Effector CD4-positive, alpha-beta T cell (primary cell): ENCODE data around the gene FEN1.
A peak's percentile ranks its signal among the peaks of the same experiment; 100 is the strongest.

Experiments used
- DNase-seq: peaks from one replicate; pipeline ENCODE4 v3.0.0-alpha.2; 2020
- total RNA-seq: gene quantifications from one replicate; lab custom pipeline; 2026; lab: John Stamatoyannopoulos, UW

Gene FEN1, protein sequence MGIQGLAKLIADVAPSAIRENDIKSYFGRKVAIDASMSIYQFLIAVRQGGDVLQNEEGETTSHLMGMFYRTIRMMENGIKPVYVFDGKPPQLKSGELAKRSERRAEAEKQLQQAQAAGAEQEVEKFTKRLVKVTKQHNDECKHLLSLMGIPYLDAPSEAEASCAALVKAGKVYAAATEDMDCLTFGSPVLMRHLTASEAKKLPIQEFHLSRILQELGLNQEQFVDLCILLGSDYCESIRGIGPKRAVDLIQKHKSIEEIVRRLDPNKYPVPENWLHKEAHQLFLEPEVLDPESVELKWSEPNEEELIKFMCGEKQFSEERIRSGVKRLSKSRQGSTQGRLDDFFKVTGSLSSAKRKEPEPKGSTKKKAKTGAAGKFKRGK
- 10.5 reads per million, percentile 32 among the genes with 10 or more reads in this experiment for total RNA-seq

DNA sequence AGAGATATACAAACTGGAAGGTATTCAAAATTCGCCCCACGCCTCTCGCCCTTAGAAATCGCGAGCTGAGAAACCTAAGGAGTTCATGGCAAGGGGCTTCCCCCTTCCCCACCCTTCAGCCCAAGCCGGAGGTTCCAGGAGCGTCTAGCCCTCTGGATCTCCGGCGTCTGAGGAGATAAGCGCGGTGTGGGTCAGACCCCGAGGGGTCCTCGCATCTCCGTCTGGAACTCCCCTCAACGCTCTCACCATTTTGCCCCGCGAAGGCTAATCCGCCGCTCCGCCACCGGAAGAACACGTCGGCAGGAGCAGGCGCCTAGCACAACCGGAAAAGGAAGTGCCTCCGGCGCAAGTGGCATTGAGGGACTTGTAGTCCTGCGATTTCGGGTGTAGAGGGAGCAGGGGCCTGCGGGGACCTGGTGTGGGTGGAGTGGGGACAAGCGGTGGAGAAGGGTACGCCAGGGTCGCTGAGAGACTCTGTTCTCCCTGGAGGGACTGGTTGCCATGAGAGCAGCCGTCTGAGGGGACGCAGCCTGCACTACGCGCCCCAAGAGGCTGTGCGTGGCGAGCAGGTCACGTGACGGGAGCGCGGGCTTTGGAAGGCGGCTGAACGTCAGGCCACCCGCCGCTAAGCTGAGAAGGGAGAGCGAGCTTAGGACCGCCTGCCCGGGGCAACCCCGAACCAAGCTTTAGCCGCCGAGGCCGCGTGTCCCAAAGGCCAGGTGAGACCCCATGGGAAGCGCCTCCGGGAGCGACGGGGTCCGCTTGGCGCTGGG is at the start of gene FEN1, which contains the start of gene TMEM258:
Gene FEN1, plus strand, starts transcription at position 602 of the 773 bp plus-strand sequence. CDS start 2,451 bp downstream, outside the sequence.
Gene TMEM258, minus strand, starts transcription at position 290 of the 773 bp plus-strand sequence. Its CDS starts 41 bp downstream, at position 249.
- DNase-seq: peak; percentile 88

GRCh38 chr11:61743486-61744095 is 49.1 kb upstream of the FEN1 start:
- DNase-seq: no peak

DNA sequence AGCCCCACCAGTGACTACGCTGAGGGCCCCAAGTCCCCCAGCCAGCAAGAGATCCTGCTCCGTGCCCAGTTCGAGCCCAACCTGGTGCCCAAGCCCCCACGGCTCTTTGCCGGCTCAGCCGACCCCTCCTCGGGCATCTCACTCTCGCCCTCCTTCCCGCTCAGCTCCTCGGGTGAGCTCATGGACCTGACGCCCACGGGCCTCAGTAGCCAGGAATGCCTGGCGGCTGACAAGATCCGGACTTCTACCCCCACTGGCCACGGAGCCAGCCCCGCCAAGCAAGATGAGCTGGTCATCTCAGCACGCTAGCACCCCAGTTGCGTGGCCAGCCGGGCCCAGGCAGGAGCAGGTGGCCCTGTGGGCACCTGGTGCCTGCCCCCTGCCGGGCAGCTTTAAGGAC is 48.5 kb upstream of the FEN1 start:
- DNase-seq: no peak

GRCh38 chr11:61744609-61745156 is 48.0 kb upstream of the FEN1 start:
- DNase-seq: no peak

GRCh38 chr11:61745781-61746441 is 46.8 kb upstream of the FEN1 start:
- no peak for DNase-seq

GRCh38 chr11:61746442-61747191 is 46.1 kb upstream of the FEN1 start:
- no peak for DNase-seq

GRCh38 chr11:61747192-61747966 is 45.3 kb upstream of the FEN1 start:
- DNase-seq: peak; percentile 18

DNA sequence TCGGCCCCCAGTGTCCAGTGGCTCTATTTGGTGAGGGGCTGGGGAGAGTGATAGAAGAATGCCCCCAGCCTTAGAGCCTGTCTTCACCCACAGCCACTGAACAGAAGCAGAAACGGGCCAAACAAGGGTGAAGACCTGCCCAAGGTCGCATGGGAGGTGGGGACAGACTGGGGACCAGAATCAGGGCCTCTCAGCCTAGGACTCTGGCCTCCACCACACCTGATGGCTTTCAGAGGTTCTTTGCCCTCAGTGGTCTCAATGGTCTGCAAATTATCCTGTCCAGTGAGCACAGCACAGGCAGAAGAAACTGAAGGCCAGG is 44.8 kb upstream of the FEN1 start:
- DNase-seq: no peak

DNA sequence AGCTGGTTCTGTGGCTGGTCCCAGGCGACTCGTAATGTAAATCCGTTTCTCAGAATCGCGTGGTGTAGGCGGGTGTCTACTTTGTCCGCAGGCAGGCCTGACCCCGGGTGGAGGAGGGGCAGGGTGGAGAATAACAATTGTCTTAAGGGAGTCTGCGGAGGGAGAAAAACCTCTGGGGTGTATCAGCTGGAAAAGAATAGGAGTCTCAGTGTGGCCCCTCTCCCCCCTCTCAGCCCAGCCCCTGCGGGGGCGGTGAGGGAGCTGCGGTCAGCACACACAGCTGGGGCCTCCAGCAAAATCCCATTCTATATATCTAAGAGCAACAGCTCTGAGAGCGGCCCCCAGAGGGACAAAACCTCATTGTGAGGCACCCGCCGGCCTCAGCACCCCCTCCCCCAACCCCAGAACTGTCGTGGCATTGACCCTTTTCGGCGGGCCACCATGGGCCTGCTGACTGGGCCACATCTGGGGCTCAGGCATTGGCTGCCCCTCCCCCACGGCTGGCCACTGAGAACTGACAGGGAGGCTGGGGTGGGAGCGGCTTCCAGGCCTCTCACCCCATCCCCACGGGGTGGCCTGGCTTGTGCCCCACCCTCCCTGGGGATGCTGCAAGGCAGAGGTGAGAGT is 43.0 kb upstream of the FEN1 start:
- DNase-seq: no peak

GRCh38 chr11:61750631-61751273 is 42.0 kb upstream of the FEN1 start:
- DNase-seq: no peak

GRCh38 chr11:61751384-61751783 is 41.3 kb upstream of the FEN1 start:
- DNase-seq: no peak

DNA sequence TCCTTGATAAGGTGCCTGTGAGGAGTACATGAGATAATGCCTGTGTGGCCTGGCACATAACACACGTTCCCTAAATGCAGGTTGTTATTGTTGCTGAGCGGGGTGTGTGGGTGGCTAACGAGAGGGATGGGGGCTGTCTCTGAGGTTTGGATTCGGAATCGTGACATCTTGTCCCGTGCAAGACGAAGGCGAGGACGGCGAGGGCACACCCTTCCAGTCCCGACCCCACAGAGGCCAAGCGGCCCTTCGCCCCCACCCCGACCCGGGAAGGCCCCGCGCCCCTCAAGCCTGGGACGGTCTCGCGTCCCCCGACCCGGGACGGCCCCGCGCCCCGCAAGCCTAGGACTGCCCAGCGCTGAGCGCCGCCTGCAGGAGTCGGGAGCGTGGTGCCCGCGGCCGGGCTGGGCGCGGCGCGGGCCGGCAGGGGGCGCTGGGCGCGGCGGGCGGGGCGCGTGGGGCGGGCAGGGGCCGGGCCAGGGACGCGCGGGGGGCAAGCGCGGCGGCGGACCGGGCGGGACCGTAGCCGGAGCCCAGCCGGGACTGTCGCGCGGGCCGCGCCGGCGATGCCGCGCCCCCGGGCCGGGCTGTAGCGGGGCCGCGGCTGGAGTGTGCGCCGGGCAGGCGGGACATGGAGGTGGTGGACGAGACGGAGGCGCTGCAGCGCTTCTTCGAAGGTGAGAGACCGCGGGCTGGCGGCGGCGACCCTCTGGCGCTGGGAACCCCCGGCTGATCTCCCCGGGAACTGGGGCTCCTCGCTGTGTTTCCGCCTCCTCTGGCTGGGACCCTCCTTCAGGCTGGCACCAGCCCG is 40.4 kb upstream of the FEN1 start, which contains the start of gene MYRF:
Gene MYRF, plus strand, starts transcription at position 520 of the 808 bp plus-strand sequence. Its CDS starts 109 bp downstream, at position 629.
- peak; percentile 37 for DNase-seq

GRCh38 chr11:61752925-61753521 is 39.7 kb upstream of the FEN1 start:
- no peak for DNase-seq

GRCh38 chr11:61753672-61754071 is 39.0 kb upstream of the FEN1 start:
- no peak for DNase-seq

- no peak for DNase-seq
Measured at GRCh38 chr11:61754534-61755482, 37.9 kb upstream of the FEN1 start.

DNA sequence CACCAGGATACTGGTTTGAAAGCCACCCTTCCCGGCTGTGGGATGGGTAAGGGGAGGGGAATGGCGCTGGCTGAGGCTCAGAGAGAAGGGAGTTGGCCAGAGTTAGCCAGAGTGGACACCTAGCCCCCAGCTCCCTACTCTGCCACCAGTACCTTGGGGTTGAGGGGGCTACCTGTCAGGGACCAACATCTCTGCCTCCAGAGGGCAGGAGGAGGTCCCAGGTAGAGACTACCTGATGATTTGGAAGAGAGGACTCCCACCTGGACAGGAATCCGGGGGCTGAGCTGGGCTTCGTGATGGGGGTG is 36.6 kb upstream of the FEN1 start:
- no peak for DNase-seq

DNA sequence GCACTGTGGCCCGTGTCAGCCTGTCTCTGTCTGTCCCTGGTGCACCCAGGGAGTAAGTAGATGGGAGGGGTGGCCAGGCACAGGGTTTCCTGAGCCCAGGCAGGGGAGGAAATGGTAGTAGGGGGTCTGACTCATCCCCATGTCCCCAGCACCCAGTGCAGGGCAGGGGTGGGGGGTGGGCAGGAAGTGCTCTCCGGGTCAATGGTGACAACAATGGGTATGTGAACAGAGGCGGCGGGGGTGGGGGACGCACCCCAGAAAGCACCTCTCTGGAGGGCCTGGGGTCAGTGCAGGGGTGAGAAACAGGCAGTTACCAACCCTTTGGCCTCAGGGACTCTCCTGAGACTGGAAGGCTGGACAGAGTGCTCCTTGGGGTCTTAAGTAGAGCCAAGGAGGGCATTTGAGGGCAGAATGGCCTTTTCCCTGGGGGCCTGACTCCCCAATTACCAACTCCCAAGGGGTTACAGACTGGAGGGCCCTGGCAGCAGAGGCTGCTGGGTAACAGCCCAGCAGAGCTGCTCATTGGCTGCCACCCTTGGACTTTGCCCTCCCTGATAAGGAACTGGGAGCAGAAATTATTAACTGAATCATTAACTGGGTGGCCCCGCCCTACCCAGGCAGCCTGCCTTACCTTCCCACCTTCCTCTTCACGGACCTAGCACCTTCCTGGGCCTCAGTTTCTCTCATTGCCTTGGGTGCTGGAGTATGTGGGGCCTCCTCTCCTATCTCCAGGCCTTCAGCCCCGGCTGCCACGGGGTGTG is 36.1 kb upstream of the FEN1 start:
- DNase-seq: no peak
